HG03060 (cell line): ENCODE data around the gene KRT79.
"Not testable (repeated sequence)": the region's sequence is repeated elsewhere in the genome, so short reads cannot be mapped to it uniquely, and the experiment has no call there.

ENCODE experiments used
- ATAC-seq: cut with Tn5 transposase; IDR thresholded peaks from one replicate; pipeline ENCODE4 v1.9.1; 2021; ENCODE audit warnings: low read depth, moderate number of reproducible peaks; ENCODE audit not compliant: unreplicated experiment

The KRT79 gene

DNA sequence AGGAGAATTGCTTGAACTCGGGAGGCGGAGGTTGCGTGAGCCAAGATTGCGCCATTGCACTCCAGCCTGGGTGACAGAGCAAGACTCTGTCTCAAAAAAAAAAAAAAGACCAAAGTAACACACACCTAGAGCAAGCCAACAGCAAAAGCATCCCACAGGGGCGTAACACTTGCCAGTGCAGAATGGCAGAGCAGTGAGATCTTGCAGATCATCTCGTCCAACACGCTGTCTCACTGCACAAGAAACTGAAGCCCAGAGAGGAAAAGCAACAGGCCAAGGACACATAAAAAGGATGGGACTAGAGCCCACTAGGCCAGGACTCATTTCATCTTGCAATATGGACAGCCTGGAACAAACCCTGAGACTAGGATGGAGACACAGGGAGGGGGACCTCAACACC lies 27.4 kb upstream of the KRT79 start:
- ATAC-seq, result no peak

DNA sequence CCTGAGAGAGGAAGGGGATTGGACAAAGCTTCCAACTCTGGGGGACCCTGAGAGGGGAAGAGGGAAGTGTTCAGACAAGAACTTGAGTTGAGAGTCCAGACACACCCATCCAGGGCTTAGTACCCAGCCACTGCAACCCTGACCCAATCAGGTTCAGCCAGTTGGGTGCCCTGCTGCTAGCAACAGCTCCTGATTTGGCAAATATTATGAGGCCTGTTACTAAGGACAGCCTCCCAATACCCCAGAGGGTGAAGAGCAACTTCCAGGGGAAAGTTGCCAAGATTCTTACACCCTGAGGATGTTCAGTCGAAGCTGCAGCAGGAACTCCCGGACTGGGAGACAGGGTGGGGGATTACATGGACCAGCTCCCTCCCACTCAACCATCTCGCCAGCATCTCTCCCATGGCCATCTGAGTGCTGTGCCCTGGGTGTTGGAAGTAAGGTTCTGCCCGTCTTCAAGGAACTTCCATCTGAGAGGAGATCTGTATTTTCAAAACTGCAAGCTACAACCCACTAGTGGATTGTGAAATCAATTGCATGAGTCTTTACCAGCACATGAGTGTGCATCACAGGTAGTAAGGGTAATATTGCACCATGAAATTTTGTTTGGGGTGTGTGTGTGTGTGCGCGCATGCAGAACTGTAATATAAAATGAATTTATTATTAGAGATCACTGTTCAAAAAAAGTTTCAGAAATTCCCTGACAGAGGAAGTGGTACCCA lies 26.2 kb upstream of the KRT79 start:
- no peak for ATAC-seq

DNA sequence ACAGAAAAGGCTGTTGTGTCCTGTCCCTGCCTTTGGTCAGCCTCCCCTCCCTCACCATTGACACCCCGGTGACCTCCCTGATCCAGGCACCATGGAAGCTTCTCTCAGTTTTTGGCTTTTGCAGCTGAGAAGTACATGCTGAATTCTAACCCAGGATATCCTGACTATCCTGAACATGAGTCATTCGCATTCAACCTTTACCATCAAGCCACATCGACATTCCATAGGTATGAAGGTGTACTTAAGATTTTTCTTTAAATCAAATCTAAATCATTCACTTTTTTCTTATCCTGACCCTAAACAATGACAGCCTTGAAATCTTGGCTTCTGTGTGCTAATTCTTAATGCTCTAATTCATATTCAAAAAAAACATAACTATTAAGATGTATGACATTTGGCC lies 23.4 kb upstream of the KRT79 start:
- ATAC-seq, result no peak

DNA sequence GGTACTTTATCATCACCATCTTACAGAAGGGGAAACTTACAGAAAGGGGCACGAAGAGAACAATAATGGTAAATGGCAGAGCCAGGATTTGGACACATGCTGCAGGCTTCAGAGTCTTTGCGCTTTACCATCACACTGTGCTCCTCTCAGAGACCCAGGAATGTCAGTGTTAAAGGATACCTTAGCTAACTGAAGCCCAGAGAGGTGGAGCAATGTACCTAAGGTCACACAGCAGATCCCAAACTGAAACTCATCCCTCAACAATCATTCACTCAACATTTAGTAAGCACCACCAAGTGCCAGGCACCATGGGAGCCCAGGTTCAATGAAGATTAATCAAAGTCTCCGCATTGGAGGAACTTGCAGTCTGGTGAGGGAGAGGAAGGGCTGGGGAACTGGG lies 22.7 kb upstream of the KRT79 start:
- ATAC-seq, result no peak

DNA sequence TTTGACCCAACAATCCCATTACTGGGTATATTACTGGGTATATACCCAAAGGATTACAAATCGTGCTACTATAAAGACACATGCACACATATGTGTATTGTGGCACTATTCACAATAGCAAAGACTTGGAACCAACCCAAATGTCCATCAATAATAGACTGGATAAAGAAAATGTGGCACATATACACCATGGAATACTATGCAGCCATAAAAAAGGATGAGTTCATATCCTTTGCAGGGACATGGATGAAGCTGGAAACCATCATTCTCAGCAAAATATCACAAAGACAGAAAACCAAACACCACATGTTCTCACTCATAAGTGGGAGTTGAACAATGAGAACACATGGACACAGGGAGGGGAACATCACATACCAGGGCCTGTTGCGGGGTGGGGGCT lies 22.0 kb upstream of the KRT79 start:
- ATAC-seq, result not testable (repeated sequence)

DNA sequence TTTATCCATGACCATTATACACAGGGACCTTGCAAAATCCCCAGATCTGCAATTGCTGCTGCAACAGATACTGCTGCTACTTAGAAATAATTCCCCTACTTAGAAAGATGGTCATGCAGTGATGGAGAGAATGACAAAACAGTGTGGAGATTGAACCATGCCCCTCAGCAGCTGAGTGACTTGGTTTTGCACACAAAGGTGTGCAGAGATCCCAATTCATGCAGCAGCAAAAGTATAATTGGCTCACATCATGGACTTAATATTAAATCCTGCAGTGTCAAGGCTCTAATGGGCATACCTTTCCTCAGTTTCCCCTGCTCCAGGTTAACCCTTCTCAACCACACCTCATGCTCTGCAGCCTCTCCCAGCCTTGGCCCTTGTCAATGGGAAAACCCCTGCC lies 17.7 kb upstream of the KRT79 start:
- no peak for ATAC-seq

DNA sequence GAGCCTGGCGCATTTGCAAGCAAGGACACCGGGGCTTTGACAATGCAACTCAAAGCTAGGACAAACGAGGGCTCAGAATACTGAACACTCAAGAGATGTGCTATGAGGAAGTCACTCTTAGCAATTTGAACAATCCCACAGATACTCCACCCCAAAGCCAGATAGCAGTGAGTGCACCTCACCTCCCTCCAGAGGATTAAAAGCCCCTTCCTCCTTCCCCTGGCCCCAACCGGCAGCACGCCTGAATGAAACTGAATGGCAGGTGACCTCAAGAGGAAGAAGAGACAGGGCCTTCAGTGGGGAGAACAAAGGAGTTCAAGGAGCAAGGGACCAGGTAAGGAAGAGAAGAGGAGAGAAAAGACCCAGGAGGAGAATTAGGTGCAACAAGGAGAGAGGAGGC lies 16.6 kb upstream of the KRT79 start:
- ATAC-seq, result no peak

DNA sequence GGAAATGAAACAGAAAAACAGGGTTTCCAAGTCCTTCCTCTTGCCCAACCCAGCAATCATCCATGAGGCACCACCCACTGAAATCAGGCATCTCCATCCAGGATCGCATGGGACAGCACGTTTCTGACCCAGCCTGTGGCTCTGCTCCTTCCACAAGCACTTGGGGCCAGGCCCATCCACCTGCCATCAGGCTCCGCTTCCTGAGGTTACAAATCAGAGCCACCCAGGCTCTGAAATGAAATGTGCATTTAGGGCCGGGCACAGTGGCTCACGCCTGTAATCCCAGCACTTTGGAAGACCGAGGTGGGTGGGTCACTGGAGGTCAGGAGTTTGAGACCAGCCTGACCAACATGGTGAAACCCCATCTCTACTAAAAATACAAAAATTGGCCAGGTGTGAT lies 15.4 kb upstream of the KRT79 start:
- ATAC-seq, result no peak

DNA sequence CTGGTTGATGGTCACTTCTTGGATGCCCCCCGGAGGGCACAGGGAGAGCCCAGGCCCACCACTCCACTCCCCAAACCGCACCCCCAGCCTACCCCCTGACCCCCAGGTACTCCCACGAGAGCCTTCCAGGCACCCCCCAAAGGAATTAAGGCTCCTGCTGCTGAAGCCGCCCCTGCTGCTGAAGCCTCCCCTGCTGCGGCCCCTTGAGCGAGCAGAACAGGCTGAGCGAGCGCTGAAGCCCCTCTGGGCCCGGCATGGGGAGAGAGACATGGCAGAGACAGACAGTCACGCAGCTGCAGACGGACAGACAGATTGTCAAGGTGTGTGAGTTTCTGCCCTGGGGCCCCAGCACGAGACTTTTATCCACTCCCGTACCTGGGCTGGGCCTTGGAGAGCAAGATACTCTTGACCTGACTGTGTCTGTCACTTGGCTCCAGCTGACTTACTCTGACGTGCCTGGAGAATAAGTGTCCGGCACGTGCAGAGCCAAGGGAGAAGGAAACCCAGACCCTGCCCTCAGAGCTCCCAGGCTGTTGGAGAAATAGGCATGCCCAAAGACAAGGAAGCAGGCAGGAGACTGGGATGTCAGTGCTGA lies 14.6 kb upstream of the KRT79 start, which contains the start of gene KRT78:
TSS of gene KRT78 (minus strand) at position 334 of the 595 bp plus-strand sequence. CDS start at position 270, 64 bp downstream.
- ATAC-seq, result no peak

DNA sequence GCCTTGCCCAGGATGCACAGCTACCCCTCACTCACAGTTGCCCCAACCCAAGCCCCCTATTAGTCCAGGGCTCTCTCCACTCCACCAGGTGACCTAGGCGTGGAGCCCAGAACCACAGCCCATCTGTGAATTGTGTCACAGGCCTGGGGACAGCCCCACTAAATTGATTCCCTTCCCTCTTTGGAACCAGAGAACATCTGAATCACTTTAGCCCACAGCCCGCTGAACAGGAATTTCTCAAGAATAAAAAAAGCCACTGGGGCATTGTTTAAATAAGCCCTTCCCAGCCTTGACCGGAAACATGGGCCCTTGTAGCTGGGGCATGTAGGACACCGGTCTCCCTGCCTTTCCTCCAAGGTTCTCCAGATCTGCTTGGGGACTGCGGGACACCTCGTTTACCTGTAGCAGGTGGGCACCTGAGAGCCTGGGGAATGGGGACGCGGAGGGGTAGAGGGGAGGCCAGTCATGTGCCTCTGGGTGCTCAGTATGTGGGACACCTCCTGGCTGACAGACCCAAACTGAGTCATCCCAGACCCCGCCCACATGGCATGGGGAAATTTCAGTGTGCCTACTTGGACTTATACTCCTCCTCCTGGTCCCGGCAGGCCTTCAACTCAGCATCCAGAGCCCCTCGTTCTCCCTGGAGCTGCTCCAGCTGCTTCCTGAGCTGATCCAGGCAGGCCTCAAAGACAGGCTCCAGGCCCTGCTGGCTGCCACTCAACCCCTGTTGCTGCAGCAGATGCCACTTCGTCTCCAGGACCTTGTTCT lies 13.4 kb upstream of the KRT79 start:
- no peak for ATAC-seq

DNA sequence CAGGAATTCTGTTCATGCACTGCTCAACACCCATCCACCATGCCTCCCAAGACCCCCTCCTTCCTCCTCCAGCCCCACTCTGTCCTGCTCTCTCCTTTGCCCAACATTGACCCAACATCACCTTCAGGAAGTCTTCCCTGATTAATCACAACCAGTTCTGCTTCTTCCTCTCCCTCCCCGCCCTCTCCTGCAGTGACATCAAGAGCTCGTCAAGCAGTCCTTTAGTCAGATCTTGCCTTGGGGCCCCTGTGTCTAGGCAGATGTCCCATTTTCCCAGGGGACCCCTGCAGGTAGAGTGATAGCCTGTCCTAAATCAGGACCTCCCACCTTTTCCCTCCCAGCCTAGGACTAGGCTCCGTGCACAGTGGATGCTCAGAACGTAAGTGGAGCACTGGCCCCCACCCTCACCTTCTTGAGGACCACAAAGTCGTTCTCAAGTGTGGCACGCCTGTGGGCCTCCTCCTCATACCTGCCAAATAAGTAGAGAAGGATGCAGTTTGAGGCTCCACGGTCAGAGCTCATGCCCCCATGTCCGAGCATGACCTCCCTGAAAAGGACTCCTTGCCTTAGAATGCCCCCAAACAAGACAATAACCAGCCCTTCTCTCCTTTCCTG lies 12.4 kb upstream of the KRT79 start:
- ATAC-seq, result no peak

DNA sequence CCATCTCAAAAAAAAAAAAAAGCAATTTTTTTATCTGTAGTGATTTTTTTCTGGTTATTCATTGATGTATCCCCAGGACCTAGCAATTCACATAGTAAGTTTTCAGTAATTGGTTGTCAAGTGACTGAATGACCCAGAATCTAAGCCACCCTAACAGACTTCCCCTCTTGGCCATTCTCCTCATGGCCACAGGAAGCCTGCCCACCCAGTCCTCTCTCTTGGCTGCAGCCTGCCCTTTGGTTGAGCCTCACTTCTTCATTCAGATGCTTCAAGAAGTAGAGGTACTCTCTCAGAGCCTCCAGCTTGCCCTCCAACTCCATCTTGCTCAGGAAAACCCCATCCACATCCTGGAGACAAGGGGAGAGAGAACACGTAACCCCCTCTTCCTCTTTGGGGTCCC lies 11.8 kb upstream of the KRT79 start:
- ATAC-seq, result no peak

DNA sequence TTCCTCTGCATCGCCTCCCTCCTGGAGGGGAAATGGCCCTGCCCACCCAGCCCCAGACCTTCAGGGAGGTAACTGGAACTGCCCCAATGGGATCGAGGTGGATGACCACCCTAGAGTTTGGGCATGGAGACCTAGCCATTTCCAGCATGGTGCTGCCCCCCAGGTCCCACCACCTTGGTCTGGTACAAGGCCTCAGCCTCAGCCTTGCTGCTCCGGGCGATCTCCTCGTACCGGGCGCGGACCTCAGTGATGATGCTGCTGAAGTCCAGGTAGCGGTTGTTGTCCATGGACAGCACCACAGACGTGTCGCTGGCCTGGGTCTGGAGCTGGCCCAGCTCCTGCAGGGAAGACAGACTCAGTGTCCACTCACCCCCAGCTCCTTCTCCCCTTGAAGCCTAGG lies 10.3 kb upstream of the KRT79 start:
- no peak for ATAC-seq

DNA sequence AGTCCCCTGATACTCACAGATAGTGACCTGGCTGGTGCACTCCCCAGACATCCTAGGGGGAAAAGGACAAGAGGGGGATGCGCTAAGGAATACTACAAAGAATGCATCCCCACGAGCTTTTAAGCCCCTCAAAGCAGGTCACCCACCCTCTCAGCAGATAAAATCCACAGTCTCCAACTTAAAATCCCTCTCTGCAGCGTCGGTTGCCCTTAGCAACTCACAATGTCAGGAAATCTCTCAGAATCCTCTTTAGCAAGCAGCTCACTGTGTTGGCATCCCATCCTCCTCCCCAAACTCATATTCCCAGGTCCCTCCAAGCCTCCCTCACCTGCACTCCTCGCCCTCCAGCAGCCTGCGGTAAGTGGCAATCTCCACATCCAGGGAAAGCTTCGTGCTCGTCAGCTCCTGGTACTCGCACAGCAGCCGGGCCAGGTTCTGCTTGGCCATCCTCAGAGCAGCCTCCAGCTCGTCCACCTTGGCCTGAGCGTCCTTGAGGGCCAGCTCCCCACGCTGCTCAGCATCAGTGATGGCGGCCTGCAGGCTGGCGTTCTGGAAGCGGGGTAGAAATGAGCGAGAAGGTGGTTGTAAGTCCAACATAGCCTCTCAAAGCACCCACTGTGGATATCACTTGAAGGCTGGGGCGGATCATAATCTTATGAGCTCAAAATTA lies 5.5 kb upstream of the KRT79 start:
- ATAC-seq, result no peak

DNA sequence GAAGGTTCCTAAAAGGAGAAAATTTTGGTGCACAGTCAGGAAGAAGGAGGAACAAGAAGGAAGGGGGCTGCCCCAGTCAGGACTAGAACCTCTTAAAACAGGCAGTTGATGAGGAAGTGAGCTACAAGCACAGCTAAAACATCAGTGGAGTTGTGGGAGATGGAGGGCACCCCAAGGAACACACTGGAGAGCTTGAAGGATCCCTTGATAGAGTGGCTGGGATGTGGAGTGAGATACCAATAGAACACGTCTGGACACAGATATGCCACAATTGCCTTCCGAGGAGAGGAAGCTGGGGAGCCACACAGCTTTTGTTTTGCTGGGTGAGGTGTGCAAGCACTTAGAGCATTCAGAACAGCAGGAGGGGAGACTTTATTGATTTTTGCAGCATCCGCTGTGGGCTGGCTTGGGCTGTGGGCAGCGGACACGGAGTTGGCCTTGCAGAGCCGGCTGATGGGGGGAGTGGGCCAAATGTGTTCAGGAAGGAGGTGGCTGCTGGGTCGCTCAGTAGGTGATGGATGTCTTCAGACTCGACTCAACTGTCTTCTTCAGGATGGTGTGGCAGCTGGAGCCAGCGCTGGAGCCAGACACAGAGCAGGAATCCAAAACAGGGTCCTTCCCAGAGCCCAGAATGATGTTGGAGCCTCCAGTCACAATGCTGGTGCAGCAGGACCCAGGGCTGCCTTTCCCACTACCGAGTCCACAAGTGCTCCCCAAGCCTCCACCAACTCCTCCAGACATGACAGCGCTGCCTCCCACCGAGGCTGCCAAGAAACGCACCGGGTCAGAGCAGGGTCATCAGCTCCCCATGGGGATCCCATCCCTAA lies 4.7 kb upstream of the KRT79 start:
- no peak for ATAC-seq

DNA sequence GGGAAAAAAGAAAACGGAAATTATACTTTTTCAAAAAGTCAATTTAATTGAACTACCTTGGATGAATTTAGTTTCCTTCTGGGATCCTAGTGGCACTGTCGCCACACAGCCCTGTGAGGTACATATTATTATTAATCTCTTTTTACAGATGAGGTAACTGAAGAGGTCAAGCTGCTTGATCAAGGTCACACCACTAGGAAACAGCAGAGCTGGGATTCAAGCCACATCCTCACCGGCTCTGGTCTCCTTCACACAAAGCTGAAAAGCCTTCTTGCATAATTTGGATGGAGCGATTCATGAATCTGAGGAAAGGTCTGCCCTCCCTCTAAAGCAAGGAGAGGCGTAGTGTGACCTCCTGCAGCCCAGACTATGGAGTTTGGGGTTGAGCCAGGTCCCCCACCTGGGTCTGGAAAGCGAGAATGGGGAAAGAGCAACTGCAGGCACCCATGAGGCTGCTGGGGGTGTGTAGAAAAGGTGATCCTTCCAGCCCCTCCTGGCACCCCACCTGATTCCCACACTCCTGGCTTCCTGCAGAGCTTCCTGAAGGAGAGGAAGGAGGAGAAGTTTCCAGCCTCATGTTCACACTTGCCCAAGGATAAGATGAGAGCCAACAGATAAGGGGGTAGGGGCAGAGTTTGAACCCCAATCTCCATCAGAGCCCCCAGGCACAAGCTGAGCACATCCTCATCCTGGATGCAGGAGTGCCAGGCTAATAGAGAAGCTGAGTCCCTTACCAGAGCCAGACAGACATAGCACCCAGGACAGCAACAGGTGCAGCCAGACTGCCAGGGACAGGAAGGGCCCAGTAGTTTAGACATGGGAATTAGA lies 3.9 kb upstream of the KRT79 start:
- ATAC-seq, result no peak

DNA sequence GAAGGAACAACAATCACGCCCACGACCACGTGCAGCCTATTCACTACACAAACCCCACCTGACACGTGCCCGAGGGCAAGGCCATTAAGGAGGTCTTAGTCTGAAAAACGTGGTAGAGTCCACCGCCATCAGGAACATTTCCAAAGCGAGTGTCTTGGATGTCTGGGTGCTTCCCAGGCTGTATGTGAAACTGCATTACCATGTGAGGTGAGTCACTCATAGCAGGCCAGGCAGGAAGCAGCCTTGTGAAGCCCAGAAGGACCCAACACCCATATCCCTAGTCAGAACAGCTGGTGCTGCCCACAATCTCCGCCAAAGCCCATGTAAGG lies 3.3 kb upstream of the KRT79 start:
- ATAC-seq, result no peak

DNA sequence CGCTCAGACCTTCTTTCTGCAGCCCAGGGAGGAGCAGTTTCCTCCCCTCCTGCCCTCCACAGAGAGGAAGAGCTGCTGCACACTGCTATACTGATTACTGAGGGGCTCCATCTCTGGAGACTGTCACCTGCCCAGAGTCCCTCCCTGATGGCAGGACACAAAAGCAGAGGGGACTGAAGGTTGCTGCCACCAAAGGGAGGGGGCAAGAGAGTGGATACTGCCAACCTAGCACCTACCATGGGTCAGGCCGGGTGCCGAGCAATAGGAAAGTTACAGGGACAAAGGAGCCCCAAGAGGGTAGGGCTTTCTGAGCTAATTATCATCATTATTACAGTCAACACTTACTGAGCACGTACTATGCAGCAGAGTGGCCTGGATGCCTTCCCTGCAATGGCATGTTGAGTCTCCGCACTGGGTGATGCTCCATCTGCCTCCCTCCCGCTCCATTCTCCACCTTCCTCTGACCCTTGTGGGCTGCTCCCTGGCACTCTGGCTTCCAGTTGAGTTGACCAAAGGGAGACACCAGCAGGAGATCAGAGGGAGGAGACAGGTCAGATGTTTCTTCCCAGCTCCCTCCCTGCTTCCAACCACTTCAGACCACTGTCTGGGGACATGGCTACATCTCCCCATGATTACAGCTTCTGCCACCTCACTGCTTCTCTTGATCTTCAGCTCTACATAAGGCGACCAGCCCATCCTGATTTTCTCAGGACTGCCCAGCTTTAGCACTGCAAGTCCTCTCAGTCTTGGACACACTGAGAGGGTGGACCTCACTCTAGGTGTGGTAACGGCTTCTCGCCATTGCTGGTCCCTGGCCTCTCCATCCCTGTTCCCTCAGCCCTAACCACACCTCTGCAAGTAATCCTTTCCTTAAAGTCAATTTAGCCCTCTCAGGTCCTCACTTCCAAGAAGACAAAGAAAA lies 2.6 kb upstream of the KRT79 start:
- no peak for ATAC-seq
